ENCODE data around the gene CA12.
"Not testable (repeated sequence)": the region's sequence is repeated elsewhere in the genome, so short reads cannot be mapped to it uniquely, and the experiment has no call there.

DNA sequence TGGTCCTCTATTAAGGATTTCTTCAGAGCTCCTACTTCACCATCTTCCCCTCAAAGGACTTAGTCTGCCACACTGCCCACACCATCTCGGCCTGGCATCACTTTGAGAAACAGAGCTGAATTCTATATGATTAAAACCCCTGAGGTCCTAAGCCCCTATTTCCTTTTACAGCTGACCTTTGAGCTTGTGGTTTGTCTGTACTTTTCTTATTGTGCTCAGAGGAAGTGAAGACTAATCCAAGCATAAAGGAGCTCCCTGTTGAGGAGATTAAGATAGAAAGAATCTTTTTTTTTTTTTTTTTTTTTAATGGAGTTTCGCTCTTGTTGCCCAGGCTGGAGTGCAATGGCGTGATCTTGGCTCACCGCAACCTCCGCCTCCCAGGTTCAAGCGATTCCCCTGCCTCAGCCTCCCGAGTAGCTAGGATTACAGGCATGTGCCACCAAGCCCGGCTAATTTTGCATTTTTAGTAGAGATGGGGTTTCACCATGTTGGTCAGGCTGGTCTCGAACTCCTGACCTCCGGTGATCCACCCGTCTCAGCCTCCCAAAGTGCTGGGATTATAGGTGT is 38.6 kb downstream of the CA12 start:
- not testable (repeated sequence) for TF ChIP-seq POLR2A (IDR thresholded peaks at IDR 0.05); POLR2AphosphoS5 (IDR thresholded peaks at IDR 0.05; ENCODE audit: insufficient read depth in 1 of 2, low read depth in 1 of 2)
- TF ChIP-seq, protein P1, sequence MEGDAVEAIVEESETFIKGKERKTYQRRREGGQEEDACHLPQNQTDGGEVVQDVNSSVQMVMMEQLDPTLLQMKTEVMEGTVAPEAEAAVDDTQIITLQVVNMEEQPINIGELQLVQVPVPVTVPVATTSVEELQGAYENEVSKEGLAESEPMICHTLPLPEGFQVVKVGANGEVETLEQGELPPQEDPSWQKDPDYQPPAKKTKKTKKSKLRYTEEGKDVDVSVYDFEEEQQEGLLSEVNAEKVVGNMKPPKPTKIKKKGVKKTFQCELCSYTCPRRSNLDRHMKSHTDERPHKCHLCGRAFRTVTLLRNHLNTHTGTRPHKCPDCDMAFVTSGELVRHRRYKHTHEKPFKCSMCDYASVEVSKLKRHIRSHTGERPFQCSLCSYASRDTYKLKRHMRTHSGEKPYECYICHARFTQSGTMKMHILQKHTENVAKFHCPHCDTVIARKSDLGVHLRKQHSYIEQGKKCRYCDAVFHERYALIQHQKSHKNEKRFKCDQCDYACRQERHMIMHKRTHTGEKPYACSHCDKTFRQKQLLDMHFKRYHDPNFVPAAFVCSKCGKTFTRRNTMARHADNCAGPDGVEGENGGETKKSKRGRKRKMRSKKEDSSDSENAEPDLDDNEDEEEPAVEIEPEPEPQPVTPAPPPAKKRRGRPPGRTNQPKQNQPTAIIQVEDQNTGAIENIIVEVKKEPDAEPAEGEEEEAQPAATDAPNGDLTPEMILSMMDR (IDR thresholded peaks at IDR 0.05): not testable (repeated sequence)

Measured in vagina (tissue), 2 donors.